Erythroblast (primary cell): ENCODE data around the gene ITIH4.

Source experiments
- GATA1 ChIP-seq: IDR thresholded peaks from 2 replicates; pipeline ENCODE4 v1.6.1; 2011; ENCODE audit warnings: low read depth, mild to moderate bottlenecking, control low read depth, low read length, moderate library complexity
- POLR2A ChIP-seq: IDR thresholded peaks from 2 replicates; pipeline ENCODE4 v1.6.1; 2011; ENCODE audit warnings: mild to moderate bottlenecking, low read length

GRCh38 chr3:52870471-52870870 lies 40.0 kb upstream of the ITIH4 start:
- TF ChIP-seq POLR2A (no peak), GATA1 (no peak)
